ENCODE data around the gene ACER1.
"Not testable (repeated sequence)": the region's sequence is repeated elsewhere in the genome, so short reads cannot be mapped to it uniquely, and the experiment has no call there.

The ACER1 gene

DNA sequence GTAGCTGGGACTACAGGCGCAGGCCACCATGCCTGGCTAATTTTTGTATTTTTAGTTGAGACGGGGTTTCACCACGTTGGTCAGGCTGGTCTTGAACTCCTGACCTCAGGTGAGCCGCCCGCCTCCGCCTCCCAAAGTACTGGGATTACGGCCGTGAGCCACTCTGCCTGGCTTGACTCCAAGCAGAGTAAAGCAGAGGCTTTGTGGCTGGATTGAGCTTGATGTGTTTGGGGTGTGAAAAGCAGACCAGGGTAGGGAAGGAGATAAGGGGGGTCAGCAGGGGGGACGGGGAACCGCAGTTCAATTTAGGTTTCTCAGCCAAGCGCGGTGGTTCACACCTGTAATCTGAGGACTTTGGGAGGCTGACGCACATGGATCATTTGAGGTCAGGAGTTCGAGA lies 23.8 kb upstream of the ACER1 start:
- FAIRE-seq (no peak), DNase-seq (ENCODE audit: low spot score) (no peak)

DNA sequence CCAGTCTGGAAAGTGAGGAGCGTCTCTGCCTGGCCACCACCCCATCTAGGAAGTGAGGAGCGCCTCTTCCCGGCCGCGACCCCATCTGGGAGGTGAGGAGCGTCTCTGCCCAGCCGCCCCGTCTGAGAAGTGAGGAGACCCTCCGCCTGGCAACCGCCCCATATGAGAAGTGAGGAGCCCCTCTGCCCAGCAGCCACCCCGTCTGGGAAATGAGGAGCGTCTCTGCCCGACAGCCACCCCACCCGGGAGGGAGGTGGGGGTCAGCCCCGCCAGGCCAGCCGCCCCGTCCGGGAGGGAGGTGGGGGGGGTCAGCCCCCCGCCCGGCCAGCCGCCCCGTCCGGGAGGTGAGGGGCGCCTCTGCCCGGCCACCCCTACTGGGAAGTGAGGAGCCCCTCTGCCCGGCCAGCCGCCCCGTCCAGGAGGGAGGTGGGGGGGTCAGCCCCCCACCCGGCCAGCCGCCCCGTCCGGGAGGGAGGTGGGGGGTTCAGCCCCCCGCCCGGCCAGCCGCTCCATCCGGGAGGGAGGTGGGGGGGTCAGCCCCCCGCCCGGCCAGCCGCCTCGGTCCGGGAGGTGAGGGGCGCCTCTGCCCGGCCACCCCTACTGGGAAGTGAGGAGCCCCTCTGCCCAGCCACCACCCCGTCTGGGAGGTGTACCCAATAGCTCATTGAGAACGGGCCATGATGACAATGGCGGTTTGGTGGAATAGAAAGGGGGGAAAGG lies 22.1 kb upstream of the ACER1 start:
- FAIRE-seq, result not testable (repeated sequence)

DNA sequence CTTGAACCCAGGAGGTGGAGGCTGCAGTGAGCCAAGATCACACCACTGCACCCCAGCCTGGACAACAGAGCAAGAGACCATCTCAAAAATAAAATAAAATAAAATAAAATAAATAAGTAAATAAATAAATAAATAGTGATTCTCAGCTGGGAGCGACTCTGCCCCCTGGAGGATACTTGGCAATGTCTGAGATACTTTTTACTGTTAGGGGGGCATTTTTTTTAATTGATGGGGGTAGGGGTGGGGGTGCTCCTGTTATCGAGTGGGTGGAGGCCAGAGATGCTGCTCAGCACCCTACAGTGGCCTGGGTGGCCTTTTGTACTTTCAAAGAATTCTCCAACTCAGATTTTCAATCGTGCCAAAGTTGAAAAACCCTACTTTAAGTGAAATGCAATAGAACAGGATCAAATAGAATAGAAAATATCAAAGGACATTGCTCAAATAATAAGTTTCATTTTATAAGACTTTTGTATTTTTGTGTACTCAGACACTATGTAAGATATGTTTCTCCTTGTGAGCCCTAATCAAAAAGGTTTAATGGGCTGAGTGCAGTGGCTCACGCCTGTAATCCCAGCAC lies 20.8 kb upstream of the ACER1 start:
- DNase-seq (ENCODE audit: low spot score), result no peak

More for the DNA sequence above, 22.1 kb upstream of the ACER1 start:
- DNase-seq (ENCODE audit: low spot score), result not testable (repeated sequence)

DNA sequence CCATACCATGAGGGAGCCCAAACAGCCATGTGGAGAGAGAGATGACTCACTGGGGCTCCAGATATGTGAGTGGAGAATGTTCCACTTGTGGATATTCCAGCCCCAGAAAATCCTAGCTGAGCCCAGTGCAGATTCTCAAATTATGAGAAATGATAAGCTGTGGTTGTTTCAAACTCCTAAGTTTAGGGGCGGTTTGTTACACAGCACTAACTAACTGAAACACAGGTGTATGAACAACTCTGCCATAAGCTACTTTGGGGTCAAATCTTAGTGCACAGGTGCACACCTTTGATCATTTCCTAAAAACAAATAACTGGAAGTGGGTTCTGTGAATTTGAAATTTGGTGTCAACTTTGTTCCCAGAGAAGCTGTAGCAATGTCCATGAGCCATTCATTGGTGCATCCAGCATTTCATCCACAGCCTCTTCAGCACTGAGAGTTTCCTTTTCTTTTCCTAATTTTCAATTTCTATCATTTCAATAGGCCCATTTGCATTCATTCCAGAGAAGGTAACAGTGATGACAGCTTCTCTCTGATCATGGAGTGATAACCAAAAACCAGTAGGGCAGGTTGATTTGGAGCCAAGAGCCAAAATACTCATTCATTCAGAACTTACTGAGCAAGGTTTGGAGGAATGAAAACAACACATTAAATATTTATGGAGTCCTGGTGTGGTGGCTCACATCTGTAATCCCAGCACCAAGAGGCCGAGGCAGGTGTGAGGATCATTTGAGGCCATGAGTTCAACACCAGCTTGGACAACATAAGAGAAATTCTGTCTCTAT lies 19.2 kb upstream of the ACER1 start:
- no peak for DNase-seq (ENCODE audit: low spot score)
- no peak for FAIRE-seq

More for the DNA sequence above, 20.8 kb upstream of the ACER1 start:
- FAIRE-seq, result no peak

DNA sequence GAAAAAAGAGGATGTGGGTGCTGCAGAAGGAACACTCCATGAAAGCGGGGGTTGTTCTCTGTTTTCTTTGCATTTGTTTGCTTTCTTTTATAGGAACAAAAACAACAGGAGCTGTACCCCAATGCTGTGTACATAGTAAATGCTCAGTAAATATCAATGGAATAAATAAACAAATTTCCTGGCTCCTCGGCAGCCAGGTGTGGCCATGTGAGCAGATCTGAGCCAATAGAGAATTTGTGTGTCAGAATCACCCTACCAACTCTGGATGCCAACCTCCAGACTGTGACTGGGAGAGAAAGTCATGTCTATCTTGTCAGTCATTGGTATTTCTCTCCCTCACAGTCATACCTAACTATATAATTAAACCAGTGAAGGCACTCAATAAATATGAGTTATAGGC lies 17.3 kb upstream of the ACER1 start:
- no peak for FAIRE-seq

DNA sequence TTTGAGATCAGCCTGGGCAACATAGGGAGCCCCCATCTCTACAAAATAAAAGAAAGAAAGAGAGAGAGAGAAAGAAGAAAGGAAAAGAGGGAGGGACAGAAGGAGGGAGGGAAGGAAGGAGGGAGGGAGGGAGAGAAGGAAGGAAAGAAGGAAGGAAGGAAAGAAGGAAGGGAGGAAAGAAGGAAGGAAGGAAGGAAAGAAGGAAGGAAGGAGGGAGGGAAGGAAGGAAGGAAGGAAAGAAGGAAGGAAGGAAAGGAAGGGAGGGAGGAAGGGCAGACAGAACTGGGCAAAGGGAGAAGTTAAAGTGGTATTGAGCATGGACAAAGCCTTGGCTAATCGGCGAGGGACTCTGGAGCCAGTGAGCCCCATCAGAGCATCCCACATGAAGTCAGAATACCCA lies 15.9 kb upstream of the ACER1 start:
- not testable (repeated sequence) for FAIRE-seq; DNase-seq (ENCODE audit: low spot score)

More for the DNA sequence above, 17.3 kb upstream of the ACER1 start:
- no peak for DNase-seq (ENCODE audit: low spot score)

DNA sequence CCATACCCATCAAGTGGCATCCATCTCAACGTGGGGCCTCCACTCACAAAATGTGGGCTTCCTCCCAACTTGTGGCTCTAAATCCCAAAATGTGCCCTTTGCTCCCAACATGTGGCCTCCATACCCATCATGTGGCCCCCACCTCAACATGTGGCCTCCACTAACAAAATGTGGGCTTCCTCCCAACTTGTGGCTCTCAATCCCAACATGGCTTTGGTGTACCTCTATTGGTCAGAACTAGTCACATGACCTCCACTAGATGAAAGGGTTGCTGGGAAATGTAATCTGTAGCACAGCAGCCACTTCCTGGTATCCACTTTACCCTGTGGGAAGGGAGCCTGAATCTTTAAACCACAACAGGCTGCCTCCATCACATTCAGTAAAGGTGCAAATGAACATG lies 10.1 kb upstream of the ACER1 start:
- DNase-seq (ENCODE audit: low spot score) (no peak), FAIRE-seq (no peak)

DNA sequence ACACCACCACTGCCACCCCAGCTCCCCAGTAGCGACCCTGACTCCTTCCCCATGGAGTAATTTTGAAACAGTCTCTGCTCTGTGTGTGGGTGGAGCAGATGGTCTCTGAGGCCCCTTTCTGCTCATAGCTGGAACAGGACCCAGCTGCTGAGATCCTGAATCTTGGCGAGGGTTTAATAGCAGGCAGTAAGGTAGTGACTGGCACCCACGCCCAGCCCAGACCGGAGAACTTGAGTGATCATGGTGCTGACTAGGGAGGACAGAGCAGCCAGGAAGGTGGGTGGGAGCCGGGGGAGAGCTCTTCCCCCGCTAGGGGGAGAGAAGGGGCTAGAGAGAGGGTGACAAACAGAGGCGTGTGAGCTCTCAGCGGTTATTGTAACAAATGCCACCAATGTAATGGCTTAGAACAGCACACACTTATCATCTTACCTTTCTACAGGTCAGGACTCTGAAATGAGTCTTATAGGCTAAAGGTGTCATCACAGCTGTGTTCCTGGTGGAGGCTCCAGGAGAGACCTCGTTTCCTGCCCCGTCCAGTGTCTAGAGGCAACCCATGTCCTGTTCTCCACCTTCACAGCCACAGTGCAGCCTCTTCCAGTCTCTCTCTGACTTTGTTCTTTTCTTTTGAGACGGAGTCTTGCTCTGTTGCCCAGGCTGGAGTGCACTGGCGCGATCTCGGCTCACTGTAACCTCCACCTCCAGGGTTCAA lies 7.2 kb upstream of the ACER1 start:
- DNase-seq (ENCODE audit: low spot score) (no peak), FAIRE-seq (no peak)

DNA sequence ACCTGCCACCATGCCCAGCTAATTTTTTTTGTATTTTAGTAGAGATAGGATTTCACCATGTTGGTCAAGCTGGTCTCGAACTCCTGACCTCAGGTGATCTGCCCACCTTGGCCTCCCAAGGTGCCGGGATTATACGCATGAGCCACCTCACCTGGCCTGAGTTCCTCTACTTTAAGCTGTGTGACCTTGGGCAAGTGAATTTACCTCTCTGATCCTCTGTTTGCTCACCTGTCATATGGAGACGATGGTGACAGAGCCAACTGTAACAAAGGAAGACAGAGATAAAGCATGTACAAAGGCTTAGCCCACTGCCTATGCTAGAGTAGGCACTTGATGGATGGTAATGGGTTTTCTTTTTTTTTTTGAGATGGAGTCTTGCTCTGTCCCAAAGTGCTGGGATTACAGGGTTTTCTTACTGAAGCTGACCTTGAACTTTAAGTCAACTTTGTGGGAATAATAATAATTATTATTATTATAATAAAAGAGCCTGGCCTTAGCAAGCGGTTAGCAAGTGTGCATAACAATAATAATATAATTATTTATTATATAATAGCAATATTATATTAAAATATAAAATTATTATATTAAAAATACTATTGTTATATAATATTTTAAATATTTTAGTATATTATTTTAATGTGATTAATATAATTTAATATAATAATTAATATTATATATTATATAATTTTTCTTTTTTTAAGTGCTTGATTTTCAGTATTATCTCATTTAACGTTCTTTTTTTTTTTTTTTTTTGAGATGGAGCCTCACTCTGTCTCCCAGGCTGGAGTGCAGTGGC lies 1.3 kb upstream of the ACER1 start:
- no peak for DNase-seq (ENCODE audit: low spot score)
- peak; percentile 80 for FAIRE-seq

DNA sequence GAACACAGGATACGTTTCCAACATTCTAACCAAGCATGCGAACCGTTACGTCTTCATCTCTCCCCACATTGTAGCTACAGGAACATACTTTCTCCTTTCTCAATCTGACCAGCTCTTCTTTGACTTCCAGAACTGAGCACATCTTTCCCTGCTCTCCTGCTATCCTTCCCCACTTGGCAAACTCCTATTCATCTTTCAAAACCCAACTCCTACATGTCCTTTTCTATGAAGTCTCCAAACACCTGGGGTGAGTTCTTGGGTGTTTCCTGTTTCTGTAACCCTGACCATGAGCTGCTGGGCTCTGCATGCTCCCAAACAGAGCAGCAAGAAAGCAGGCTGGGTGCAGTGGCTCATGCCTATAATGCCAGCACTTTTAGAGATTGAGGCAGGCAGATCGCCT lies 6.6 kb downstream of the ACER1 start:
- FAIRE-seq (no peak), DNase-seq (ENCODE audit: low spot score) (no peak)

DNA sequence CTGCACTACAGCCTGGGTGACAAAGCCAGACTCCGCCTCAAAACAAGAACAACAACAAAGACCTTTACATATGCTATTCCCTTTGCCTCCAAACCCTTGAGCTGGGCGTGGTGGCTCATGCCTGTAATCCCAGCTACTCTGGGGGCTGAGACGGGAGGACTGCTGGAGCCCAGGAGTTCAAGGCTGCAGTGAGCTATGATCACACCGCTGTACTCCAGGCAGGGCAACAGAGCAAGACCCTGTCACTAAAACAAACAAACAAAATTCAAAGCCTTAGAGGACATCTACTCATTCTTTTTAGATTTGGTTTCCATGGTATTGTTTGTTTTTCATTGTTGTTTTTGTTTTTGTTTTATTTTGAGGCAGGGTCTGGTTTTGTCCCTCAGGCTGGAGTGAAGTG lies 7.8 kb downstream of the ACER1 start:
- DNase-seq (ENCODE audit: low spot score) (no peak), FAIRE-seq (no peak)

DNA sequence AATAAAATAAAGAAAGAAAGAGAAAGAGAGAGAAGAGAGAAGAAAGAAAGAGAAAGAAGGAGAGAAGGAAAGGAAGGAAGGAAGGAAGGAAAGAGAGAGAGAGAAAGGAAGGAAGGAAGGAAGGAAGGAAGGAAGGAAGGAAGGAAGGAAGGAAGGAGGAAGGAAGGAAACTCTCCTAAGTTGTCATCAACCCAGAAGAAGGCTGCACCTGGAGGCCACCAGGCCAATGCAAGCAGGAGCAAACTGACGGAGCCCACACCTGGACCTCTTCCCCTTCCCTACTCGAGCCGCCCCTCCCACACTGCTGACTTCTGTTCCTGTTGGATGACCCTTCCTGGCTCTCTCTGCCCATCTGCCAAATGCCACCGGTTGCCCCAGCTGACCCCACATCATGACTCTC lies 8.7 kb downstream of the ACER1 start:
- DNase-seq (ENCODE audit: low spot score) (no peak), FAIRE-seq (no peak)

DNA sequence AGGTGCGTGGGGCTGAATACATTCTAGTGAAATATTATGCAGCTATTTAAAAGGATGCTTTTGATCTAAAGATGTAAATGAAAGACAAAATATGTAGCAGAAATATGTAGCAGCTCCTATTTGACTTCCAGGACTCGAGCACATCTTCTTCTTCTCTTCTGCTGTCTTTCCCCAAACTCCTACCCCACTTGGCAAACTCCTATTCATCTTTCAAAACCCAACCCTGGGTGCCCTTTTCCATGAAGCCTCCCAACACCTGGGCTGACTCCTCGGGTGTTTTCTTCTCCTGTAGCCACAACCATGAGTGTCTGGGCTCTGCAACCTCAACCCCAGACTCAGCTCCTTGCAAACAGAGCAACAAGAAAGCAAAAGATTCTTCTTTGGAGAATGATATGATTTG lies 11.1 kb downstream of the ACER1 start:
- FAIRE-seq (no peak), DNase-seq (ENCODE audit: low spot score) (no peak)

DNA sequence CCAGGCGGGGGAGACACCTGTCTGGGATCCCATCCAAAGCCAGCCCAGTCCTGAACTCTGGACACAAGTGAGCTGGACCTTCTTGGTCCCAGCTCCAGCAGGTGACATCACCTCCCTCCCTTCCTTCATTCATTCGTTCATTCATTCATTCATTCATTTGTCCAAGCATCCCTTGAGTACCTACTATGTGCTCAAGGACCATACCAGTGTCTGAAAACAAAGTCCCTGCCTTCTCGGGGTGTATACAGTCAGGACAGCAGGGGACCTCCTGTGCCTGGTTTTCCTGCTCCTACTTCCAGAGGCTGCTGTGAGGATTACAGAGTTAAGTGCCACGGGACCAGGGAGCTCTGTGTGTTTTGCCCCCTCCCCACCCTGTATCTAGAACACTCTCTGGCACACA lies 14.0 kb downstream of the ACER1 start:
- FAIRE-seq, result no peak
- no peak for DNase-seq (ENCODE audit: low spot score)

DNA sequence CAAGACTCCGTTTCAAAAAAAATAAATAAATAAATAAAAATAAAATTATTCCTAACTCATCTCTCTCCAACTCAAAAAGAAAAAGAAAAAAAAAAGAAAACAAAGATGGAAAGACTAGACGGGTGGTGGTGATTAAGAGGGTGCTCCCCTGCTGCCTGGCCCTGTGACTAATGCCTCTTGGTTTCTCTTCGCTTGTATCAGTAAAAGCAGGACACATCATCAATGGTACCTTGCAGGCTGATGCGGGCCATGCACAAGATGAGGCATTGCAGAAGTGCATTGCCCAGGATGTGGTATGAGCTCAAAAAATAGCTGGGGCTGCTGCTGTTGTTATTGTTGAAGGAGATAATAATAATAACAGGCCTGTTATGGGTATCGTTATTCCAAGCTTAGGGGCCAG lies 14.6 kb downstream of the ACER1 start:
- DNase-seq (ENCODE audit: low spot score) (no peak), FAIRE-seq (no peak)

DNA sequence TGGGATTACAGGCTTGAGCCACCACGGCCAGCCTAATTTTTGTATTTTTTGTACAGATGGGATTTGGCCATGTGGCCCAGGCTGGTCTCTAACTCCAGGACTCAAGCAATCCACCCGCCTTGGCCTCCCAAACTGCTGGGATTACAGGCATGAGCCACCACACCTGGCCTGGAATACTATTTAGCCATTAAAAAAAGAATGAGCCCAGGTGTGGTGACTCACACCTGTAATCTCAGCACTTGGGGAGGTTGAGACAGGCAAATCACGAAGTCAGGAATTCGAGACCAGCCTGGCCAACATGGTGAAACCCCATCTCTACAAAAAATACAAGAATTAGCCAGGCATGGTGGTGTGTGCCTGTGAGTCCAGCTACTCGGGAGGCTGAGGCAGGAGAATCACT lies 17.8 kb downstream of the ACER1 start:
- not testable (repeated sequence) for DNase-seq (ENCODE audit: low spot score); FAIRE-seq

DNA sequence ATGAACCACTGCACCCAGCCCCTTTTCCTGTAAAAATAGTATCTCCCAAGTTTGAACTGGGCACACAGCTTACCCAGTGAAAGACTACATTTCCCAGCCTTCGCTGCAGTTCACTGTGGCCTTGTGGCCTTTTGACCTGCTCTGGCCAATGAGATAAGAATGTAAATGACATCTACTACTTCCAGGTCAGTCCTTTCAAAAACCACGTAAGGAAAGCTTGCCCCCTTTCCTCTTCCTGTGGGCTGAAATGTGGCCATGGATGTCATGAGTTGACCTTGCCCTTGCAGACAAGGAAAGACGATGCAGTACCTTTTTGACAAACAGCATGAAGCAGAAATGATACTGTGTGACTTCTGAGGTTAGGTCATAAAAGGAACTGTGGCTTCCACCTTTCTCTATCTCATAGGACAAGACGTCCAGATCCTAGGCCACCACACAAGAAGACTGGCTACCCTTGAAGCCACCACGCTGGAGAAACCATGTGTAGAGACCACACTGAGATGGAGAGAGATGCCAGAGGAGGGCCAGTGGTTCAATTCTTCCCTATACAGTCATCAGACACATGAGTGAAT lies 19.9 kb downstream of the ACER1 start:
- FAIRE-seq (no peak), DNase-seq (ENCODE audit: low spot score) (no peak)

DNA sequence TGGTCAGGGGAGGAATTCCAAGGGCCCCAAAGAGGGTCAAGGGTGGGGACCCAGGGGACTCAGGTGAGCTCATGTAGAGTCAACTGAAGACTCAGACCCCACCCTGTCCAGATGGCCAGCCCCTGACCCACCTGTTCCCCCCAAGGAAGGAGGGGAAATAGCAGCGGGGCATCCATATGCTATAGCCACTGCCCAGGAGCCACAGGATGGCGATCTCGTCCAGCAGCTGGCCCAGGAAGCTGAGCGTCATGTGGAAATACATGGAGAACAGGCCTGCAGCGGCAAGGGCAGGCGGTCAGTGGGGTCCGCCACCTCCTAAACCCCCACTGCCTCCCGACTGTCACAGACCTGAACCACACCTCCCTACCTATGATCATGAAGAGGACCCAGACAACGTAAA lies 21.4 kb downstream of the ACER1 start:
- DNase-seq (ENCODE audit: low spot score), result no peak
- no peak for FAIRE-seq

DNA sequence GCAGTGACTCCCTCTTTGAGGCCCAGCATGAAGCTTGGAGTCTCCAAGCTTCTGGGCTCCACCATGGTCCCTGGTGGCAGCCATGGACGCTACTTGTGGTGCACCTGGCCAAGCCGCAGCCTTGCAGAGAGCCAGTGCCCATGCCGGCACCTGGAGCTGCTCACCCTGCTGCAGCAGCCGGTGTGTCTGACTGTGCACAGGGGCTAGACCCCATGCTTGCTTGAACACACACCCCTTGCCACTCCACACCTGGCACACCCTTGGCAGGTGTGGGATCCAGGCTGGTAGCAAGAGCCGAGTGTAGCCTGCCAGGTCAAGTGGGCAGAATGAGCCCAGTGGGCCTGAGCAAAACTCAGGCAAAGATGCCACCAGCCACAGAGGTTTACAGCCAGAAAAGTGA lies 35.0 kb downstream of the ACER1 start:
- FAIRE-seq (no peak), DNase-seq (ENCODE audit: low spot score) (no peak)

DNA sequence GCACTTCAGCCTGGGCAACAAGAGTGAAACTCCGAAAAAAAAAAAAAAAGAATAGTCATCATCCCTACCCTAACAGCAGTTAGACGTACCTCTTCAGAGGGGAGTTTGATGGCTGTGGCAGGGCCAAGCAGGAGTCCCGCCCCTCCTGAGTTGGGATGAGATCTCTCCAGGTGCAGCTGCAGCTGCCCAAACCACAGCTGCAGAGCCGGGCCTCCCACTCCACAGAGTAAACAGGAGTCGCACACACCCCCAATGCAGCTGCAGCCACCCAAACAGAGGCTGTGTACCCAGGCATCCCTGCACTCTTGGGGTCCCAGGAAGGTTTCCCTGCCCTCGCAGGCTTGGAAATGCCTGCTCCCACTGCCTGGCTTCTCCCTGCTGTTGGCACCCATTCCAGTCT lies 36.2 kb downstream of the ACER1 start:
- DNase-seq (ENCODE audit: low spot score) (no peak), FAIRE-seq (no peak)

DNA sequence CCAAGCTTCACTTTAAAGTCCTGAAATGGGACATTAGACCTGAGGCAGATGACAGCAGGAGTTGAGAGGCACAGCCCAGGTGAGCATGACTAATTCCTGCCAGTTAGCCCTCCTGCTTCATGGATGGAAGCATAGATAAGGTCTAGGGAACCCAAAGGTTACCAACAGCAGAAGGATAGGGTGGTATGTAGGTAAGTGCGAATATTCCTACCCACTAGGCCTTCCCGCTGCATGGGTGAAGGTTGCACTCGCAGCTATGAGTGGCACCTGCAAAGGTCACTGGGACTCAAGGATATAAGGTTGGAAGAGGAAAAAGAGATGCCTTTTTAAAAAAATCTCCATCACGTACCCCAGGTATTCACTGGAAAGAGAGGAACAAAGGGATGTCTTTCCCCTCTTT lies 41.4 kb downstream of the ACER1 start:
- DNase-seq (ENCODE audit: low spot score) (no peak), FAIRE-seq (no peak)
